Gastroesophageal sphincter (tissue), 3 donors: ENCODE results near the gene TRIM7.

Experiments
- POLR2A ChIP-seq, 2 donors: fragments of 450-650 bp; IDR thresholded peaks; one replicate each; pipeline ENCODE4 v1.6.1; 2017; ENCODE audit warnings: antibody characterized with exemption in 2 of 2, mild to moderate bottlenecking in 2 of 2, moderate library complexity in 1 of 2
- TF ChIP-seq, protein P1 (sequence below), 4 experiments: fragments of 200-600 bp in 2 of 4; fragments of 450-650 bp in 2 of 4; sonication (generic) in 1 of 4; IDR thresholded peaks; one replicate each; pipeline ENCODE4 v1.5.1; 2017 to 2019; ENCODE audit warnings: antibody characterized with exemption in 4 of 4, mild to moderate bottlenecking in 2 of 4, moderate library complexity in 2 of 4

DNA sequence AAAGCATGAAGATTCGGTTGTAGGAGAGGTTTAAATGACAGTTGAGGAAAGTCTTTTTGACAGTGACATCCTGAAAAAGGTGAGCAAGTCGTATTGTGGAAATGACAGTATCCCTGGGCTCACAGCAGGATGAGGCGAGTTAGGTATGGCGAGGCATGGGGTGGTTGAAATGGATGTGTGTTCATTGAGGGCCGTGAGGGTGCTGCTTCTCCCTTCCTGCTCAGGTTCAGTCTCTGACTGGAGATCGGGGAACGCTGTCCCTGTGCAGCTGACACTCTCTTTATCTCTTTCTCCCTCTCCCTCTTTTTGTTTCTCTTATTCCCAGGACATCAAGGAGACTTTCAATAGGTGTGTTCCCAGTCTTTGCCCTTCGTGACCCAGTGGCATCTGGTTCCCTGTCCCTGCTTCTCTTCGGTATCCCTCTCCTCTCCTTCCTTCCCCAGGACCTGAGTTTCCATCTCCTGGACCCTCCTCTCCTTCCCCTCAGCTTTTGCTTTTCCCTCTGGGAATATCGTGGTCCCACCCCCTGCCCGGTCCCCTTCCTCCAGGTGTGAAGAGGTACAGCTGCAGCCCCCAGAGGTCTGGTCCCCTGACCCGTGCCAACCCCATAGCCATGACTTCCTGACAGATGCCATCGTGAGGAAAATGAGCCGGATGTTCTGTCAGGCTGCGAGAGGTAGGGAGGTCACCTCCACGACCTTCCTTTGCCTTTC is 28.2 kb upstream of the TRIM7 start:
- TF ChIP-seq, protein P1, sequence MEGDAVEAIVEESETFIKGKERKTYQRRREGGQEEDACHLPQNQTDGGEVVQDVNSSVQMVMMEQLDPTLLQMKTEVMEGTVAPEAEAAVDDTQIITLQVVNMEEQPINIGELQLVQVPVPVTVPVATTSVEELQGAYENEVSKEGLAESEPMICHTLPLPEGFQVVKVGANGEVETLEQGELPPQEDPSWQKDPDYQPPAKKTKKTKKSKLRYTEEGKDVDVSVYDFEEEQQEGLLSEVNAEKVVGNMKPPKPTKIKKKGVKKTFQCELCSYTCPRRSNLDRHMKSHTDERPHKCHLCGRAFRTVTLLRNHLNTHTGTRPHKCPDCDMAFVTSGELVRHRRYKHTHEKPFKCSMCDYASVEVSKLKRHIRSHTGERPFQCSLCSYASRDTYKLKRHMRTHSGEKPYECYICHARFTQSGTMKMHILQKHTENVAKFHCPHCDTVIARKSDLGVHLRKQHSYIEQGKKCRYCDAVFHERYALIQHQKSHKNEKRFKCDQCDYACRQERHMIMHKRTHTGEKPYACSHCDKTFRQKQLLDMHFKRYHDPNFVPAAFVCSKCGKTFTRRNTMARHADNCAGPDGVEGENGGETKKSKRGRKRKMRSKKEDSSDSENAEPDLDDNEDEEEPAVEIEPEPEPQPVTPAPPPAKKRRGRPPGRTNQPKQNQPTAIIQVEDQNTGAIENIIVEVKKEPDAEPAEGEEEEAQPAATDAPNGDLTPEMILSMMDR (IDR thresholded peaks at IDR 0.05): no peak
- TF ChIP-seq POLR2A (IDR thresholded peaks at IDR 0.05): no peak
